Neural cell (in vitro differentiated cells): Measurements from ENCODE around the gene IDH3B.

Experiments used
- EP300 ChIP-seq: fragments of 450-650 bp; conservative IDR thresholded peaks from 2 replicates; pipeline ENCODE4 v1.6.1; 2014; ENCODE audit warnings: antibody characterized with exemption, mild to moderate bottlenecking, moderate library complexity; ENCODE audit not compliant: poor library complexity, severe bottlenecking
- EZH2 ChIP-seq: fragments of 200-600, 300-800 bp; shearing (Covaris generic), sonication (generic); IDR thresholded peaks from 2 replicates; pipeline ENCODE4 v1.6.1; 2014; ENCODE audit warnings: antibody characterized with exemption, low read length, borderline replicate concordance, mild to moderate bottlenecking; ENCODE audit not compliant: insufficient read depth, poor library complexity, severe bottlenecking
- MXI1 ChIP-seq: fragments of 450-650 bp; conservative IDR thresholded peaks from 2 replicates; pipeline ENCODE4 v1.6.1; 2014; ENCODE audit warnings: antibody characterized with exemption, mild to moderate bottlenecking; ENCODE audit not compliant: poor library complexity, severe bottlenecking
- POLR2AphosphoS5 ChIP-seq: IDR thresholded peaks from 2 replicates; pipeline ENCODE4 v1.6.1; 2012
- RAD21 ChIP-seq: fragments of 450-650 bp; conservative IDR thresholded peaks from 2 replicates; pipeline ENCODE4 v1.6.1; 2014; ENCODE audit warnings: antibody characterized with exemption, mild to moderate bottlenecking, moderate library complexity
- TAF1 ChIP-seq: IDR thresholded peaks from 2 replicates; pipeline ENCODE4 v1.6.1; 2012; ENCODE audit warnings: low read depth
- TF ChIP-seq, protein P1 (sequence below): fragments of 450-650 bp; IDR thresholded peaks from 2 replicates; pipeline ENCODE4 v1.5.1; 2014; ENCODE audit warnings: antibody characterized with exemption, mild to moderate bottlenecking, moderate library complexity; ENCODE audit not compliant: poor library complexity, severe bottlenecking
- TF ChIP-seq, protein P2 (sequence below): IDR thresholded peaks from 2 replicates; pipeline ENCODE4 v1.6.1; 2012; ENCODE audit warnings: borderline replicate concordance

DNA sequence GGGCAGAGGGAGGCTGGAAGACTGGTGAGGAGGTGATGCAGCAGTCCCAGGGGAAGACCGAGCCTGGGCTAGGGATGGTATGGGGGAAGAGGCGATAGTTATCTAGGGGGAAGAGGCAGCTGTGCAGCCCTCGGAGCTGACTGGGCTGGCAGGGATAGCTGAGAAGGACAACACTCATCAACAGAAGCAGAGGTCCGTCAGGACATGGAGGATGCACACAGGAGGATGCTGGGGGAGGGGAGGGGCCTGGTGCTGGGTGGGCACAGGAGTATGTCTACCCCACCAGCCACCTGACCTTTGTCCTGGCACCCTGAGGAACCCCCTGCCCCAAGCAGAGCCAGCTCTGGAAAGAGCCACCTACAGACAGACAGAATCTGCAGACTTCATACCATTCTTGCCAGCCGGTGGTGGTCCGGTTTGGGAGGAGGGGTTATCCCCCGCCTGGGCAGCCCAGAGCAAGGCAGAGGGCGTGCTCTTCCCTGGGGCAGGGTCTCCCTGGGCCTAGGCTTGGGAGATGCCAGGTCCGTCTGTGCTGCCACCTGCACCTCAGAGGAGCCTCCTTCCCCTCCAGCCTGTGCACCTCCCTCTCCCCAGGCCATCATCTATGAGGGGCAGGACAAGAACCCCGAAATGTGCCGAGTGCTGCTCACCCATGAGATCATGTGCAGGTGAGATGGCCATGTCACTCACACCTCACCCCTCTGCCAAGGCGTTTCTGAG is 43.5 kb upstream of the IDH3B start:
- TF ChIP-seq MXI1, result no peak
- TF ChIP-seq, protein P1, sequence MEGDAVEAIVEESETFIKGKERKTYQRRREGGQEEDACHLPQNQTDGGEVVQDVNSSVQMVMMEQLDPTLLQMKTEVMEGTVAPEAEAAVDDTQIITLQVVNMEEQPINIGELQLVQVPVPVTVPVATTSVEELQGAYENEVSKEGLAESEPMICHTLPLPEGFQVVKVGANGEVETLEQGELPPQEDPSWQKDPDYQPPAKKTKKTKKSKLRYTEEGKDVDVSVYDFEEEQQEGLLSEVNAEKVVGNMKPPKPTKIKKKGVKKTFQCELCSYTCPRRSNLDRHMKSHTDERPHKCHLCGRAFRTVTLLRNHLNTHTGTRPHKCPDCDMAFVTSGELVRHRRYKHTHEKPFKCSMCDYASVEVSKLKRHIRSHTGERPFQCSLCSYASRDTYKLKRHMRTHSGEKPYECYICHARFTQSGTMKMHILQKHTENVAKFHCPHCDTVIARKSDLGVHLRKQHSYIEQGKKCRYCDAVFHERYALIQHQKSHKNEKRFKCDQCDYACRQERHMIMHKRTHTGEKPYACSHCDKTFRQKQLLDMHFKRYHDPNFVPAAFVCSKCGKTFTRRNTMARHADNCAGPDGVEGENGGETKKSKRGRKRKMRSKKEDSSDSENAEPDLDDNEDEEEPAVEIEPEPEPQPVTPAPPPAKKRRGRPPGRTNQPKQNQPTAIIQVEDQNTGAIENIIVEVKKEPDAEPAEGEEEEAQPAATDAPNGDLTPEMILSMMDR, result no peak
- TF ChIP-seq POLR2AphosphoS5, result no peak
- no peak for TF ChIP-seq RAD21
- no peak for TF ChIP-seq EP300
- TF ChIP-seq TAF1, result no peak
- TF ChIP-seq, protein P2, sequence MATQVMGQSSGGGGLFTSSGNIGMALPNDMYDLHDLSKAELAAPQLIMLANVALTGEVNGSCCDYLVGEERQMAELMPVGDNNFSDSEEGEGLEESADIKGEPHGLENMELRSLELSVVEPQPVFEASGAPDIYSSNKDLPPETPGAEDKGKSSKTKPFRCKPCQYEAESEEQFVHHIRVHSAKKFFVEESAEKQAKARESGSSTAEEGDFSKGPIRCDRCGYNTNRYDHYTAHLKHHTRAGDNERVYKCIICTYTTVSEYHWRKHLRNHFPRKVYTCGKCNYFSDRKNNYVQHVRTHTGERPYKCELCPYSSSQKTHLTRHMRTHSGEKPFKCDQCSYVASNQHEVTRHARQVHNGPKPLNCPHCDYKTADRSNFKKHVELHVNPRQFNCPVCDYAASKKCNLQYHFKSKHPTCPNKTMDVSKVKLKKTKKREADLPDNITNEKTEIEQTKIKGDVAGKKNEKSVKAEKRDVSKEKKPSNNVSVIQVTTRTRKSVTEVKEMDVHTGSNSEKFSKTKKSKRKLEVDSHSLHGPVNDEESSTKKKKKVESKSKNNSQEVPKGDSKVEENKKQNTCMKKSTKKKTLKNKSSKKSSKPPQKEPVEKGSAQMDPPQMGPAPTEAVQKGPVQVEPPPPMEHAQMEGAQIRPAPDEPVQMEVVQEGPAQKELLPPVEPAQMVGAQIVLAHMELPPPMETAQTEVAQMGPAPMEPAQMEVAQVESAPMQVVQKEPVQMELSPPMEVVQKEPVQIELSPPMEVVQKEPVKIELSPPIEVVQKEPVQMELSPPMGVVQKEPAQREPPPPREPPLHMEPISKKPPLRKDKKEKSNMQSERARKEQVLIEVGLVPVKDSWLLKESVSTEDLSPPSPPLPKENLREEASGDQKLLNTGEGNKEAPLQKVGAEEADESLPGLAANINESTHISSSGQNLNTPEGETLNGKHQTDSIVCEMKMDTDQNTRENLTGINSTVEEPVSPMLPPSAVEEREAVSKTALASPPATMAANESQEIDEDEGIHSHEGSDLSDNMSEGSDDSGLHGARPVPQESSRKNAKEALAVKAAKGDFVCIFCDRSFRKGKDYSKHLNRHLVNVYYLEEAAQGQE, result no peak
- no peak for TF ChIP-seq EZH2
